Measurements from ENCODE around the gene MKRN3. TPM values are rescaled to one million over a fixed set of nuclear protein-coding genes. Genes with fewer than 3 reads are reported as not detected.

MKRN3 gene
- total RNA-seq, 1 experiment from 2014 or later = not detected

- Mint-ChIP-seq H3K36me3 (peaks cover 32% of the 10 kb centered on the region), H3K9me3 (peaks cover 51% of the 10 kb centered on the region), H3K27ac (no peak overlapping the region), H3K4me1 (no peaks in the 10 kb centered on the region), H3K4me3 (no peak overlapping the region), H3K27me3 (ENCODE audit: low read depth) (peaks cover 3% of the 10 kb centered on the region; the same call in 1 of the 2 replicates)
- TF ChIP-seq ELF4 (CRISPR knock-in tag; IDR thresholded peaks at IDR 0.05; ENCODE audit: low read depth) = no peak
- TF ChIP-seq GABPB1 (CRISPR knock-in tag; IDR thresholded peaks at IDR 0.05) = no peak
- TF ChIP-seq USF2 (CRISPR knock-in tag; IDR thresholded peaks at IDR 0.05) = no peak
- TF ChIP-seq ZNF138 (CRISPR knock-in tag; conservative IDR thresholded peaks at IDR 0.05) = no peak
- TF ChIP-seq TEAD4 (CRISPR knock-in tag; IDR thresholded peaks at IDR 0.05) = no peak
- TF ChIP-seq, protein P1, sequence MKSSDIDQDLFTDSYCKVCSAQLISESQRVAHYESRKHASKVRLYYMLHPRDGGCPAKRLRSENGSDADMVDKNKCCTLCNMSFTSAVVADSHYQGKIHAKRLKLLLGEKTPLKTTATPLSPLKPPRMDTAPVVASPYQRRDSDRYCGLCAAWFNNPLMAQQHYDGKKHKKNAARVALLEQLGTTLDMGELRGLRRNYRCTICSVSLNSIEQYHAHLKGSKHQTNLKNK (CRISPR knock-in tag; IDR thresholded peaks at IDR 0.05) = no peak
- no peak for TF ChIP-seq USF1 (CRISPR knock-in tag; IDR thresholded peaks at IDR 0.05)
- TF ChIP-seq ZNF121 (CRISPR knock-in tag; IDR thresholded peaks at IDR 0.05) = no peak
- no peak for TF ChIP-seq E2F5 (CRISPR knock-in tag; IDR thresholded peaks at IDR 0.05)
- TF ChIP-seq FOXK1 (CRISPR knock-in tag; IDR thresholded peaks at IDR 0.05) = no peak
- TF ChIP-seq RELA (CRISPR knock-in tag; IDR thresholded peaks at IDR 0.05; ENCODE audit: borderline replicate concordance) = no peak
- TF ChIP-seq, protein P2, sequence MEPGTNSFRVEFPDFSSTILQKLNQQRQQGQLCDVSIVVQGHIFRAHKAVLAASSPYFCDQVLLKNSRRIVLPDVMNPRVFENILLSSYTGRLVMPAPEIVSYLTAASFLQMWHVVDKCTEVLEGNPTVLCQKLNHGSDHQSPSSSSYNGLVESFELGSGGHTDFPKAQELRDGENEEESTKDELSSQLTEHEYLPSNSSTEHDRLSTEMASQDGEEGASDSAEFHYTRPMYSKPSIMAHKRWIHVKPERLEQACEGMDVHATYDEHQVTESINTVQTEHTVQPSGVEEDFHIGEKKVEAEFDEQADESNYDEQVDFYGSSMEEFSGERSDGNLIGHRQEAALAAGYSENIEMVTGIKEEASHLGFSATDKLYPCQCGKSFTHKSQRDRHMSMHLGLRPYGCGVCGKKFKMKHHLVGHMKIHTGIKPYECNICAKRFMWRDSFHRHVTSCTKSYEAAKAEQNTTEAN (CRISPR knock-in tag; IDR thresholded peaks at IDR 0.05) = no peak
- no peak for TF ChIP-seq CREB1 (CRISPR knock-in tag; IDR thresholded peaks at IDR 0.05)
- TF ChIP-seq, protein P3, sequence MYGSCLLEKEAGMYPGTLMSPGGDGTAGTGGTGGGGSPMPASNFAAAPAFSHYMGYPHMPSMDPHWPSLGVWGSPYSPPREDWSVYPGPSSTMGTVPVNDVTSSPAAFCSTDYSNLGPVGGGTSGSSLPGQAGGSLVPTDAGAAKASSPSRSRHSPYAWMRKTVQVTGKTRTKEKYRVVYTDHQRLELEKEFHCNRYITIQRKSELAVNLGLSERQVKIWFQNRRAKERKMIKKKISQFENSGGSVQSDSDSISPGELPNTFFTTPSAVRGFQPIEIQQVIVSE (CRISPR knock-in tag; IDR thresholded peaks at IDR 0.05; ENCODE audit: borderline replicate concordance) = no peak
- no peak for TF ChIP-seq ZNF396 (CRISPR knock-in tag; IDR thresholded peaks at IDR 0.05; ENCODE audit: borderline replicate concordance)
- no peak for TF ChIP-seq NFYB (CRISPR knock-in tag; conservative IDR thresholded peaks at IDR 0.05; ENCODE audit: low read depth)
- no peak for TF ChIP-seq TCF7 (CRISPR knock-in tag; IDR thresholded peaks at IDR 0.05; ENCODE audit: low read depth)
- TF ChIP-seq ZNF232 (CRISPR knock-in tag; IDR thresholded peaks at IDR 0.05) = no peak
- TF ChIP-seq HMGXB4 (CRISPR knock-in tag; IDR thresholded peaks at IDR 0.05) = no peak
- TF ChIP-seq, protein P4, sequence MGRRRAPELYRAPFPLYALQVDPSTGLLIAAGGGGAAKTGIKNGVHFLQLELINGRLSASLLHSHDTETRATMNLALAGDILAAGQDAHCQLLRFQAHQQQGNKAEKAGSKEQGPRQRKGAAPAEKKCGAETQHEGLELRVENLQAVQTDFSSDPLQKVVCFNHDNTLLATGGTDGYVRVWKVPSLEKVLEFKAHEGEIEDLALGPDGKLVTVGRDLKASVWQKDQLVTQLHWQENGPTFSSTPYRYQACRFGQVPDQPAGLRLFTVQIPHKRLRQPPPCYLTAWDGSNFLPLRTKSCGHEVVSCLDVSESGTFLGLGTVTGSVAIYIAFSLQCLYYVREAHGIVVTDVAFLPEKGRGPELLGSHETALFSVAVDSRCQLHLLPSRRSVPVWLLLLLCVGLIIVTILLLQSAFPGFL (CRISPR knock-in tag; IDR thresholded peaks at IDR 0.05; ENCODE audit: borderline replicate concordance) = no peak
- no peak for ATAC-seq
- no peak for DNase-seq (ENCODE audit: low spot score)
- CTCF ChIA-PET = no interaction called here
- POLR2A ChIA-PET = no interaction called here
Observed at GRCh38 chr15:23524816-23525215, 40.7 kb upstream of the MKRN3 start.
